DMS153 treated with DMSO at 0.1 percent for 48 hours (cell line): Measurements from ENCODE around the gene CD7.
"Not testable (repeated sequence)": the region's sequence is repeated elsewhere in the genome, so short reads cannot be mapped to it uniquely, and the experiment has no call there.

Experiments
- DNase-seq: peaks from one replicate; lab custom pipeline; 2025; ENCODE audit not compliant: unreplicated experiment; lab: John Stamatoyannopoulos, UW

The CD7 gene

DNA sequence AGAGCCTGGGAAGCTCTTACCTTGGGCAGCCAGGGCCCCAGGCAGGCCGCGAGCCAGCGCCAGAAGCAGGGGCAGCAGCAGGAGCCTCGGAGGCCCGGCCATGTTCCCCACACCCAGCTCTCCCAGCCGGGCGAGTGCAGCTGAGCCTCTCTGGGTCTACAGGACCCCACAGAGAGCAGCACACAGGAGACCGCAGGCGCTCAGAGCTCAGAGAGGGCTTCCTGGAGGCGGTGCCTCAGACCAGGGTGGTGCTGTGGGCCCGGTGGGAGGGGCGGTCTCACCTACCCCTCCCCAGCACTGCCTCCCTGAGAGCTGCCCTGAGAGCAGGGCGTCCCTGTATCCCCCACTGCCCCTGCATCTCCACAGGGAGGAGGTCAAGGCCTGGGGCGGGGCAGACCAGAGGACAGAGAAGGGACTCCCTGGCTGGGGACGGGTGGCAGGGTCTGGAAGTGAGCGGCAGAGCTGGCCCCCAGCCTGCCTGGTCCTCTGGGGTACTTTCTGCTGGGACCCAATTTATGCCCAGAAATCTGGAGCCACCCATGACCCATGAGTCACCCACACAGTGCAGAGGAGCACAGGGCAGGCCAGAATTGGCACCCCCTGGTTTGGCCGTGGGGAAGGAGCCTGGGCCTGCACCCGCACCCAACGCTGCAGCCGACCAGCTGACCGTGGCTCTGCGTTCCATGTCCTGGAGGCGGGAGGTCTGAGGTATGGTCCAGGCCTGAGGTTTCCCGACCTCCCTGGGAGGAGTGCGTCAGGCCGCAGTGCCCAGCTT, at the start of gene CD7:
TSS of gene CD7 (minus strand) at position 215 of the 775 bp plus-strand sequence. CDS start at position 102, 113 bp downstream.
- DNase-seq = no peak

DNA sequence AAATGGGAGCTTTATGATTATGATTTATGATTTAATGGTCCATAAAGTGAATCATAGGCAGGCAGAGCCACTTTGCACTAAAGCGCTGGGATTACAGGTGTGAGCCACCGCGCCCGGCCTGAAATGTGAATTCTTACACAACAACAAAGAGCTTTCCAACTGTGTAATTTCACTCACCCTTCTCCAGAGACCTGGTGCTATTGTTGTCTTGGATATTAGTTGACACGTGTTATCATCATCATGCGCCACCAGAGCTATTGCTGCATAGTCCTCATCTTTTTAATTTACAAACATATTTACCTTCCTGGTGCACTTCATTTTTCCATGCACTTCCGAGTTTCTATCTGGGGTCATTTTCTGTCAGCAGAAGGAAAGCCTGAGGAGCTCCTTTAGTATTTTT, 49.3 kb upstream of the CD7 start:
- DNase-seq = no peak

DNA sequence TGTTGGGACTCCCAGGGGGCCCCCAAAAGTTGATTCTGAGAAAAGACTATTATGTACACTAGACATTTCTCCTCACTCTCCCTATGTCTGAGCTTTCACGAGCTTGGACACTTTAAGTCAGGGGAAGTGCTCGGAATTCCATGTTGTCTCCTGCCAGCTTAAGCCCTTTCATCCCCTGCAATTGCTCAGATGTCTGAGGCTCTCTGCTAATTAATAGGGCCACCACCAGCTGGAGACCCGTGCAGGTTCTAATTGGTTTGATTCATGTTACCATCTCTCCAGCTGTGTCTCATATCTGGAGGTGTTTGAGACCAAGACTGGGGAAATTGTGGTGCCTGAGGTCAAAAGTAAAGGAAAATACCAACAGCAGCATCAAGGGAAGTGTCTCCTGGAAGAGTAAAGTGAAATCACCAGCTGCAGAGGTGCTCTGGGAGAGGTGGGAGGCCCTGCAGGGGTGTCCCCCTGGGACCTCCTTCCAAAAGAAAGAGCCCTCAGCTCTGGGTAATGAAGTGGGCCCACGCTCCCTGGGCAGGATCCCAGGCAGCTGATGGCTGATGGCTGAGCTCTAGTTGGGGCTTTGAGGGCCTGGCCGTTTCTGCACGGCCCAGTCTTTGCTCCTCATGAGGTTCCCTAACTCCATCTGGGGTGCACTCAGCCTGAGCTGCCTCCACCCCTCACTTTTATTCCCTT, 48.3 kb upstream of the CD7 start:
- no peak for DNase-seq

DNA sequence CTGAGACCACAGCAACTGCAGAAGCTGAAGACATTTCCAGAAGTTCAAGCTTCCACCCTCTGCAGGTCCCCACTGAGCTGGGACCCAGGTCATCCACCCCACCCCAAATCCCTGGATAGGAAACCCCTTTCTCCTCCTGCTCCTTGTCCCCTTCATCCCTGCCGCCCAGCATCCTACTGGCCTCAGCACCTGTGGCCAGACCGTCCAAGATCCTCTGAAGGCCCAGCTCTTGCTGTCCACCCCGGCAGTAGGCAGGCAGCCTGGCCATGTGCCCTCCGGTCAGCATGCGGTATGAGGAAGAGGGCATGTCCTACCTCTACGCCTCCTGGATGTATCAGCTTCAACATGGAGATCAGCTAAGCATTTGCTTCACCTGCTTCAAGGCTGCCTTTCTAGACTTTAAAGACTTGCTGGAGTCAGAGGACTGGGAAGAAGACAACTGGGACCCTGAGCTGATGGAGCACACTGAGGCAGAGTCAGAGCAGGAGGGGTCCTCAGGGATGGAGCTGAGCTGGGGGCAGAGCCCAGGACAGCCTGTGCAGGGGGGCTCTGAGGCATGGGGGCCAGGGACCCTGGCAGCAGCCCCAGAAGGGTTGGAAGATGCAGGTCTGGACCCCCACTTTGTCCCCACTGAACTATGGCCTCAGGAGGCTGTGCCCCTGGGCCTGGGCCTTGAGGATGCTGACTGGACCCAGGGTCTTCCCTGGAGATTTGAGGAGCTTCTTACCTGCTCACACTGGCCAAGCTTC, 44.7 kb upstream of the CD7 start:
- DNase-seq = no peak

DNA sequence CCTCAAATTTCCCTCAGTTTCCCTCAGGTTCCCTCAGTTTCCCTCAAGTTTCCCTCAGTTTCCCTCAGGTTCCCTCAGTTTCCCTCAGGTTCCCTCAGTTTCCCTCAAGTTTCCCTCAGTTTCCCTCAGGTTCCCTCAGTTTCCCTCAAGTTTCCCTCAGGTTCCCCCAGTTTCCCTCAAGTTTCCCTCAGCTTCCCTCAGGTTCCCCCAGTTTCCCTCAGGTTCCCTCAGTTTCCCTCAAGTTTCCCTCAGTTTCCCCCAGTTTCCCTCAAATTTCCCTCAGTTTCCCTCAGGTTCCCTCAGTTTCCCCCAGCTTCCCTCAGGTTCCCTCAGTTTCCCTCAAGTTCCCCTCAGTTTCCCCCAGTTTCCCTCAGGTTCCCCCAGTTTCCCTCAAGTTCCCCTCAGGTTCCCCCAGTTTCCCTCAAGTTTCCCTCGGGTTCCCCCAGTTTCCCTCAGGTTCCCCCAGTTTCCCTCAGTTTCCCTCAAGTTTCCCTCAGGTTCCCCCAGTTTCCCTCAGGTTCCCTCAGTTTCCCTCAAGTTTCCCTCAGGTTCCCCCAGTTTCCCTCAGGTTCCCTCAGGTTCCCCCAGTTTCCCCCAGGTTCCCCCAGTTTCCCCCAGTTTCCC, 42.2 kb upstream of the CD7 start:
- DNase-seq = not testable (repeated sequence)

- DNase-seq = peak; percentile 53
Observed at GRCh38 chr17:82358465-82359350, 41.3 kb upstream of the CD7 start, which contains the start of gene TEX19. TEX19 (plus strand) TSS chr17:82359247; CDS start chr17:82362151, 2,904 bp downstream.

DNA sequence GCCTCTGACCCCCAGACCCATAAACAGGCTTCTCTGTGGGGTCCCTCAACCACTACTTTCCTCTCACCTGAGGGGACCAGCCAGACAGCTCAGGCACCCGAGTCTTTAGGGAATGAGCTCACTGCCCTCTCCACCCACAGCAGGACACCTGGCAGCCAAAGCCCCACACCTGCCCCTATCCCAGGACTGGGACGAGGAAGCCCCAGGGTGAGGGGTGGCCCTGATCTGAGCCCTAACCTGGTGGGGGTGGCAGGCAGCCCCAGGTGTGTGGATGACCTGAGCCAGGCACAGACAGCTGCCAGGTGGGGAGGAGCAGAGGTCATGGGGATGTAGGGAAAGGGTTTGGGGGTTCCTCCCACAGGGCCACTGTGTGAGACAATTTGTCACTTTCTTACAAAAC, 40.0 kb upstream of the CD7 start:
- DNase-seq = no peak

DNA sequence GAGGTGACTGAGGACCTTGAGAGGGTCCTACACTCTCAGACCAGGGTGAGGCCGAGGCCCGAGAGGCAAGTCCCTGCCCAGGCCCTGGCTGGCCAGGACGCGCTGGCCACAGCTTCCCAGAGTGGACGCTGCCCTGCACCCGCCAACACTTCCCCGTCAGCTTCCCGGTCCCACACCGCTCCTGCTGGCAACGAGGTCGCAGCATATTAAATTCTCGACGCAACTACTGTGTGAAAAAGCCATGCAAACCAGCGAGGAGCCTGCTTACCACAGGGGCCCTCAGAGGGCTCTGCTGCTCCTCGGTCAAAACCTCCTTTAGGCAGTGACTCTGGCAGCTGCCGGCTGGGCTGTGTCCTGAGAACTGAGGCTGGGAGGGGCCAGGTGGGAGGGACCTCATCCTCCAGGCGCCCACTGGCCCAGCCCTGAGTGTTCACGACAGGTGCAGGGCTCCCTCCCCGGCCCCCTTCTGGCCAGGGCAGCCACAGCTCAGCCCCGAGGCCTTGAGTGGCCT, 39.5 kb upstream of the CD7 start:
- DNase-seq = peak; percentile 27

DNA sequence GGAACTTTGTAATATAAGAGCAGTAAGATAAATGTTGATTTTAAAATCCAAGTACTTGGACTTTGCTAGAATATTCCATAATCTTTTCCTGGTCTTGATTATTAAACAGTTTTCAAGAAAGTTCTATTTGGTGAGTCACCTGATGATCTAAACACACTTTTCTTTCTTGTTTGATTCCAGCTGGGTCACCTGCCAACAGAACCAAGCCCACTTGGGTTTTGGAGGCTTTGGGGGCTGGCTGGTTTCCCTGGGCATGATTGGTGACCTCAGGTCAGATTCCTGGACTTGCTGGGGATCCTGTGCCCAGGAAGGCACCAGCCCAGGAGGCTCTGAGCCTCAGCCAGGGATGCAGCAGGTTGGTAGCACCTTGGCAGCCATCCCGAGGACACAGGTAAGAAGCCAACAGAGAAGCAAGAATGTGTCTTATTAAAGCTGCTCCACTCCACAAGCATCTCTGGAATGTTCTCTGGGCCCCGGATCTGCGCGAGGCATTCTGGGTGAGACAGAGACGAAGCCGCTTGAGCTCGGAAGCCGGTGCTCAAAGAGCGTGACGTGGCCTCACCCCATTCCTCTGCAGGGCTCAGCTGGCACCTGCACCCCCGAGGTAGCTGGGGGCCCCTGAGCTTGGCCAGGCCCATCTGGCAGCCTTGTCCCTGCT, 38.5 kb upstream of the CD7 start:
- DNase-seq = no peak

GRCh38 chr17:82354804-82355308, 37.4 kb upstream of the CD7 start:
- no peak for DNase-seq

GRCh38 chr17:82353484-82353883, 36.1 kb upstream of the CD7 start:
- DNase-seq = no peak

GRCh38 chr17:82351713-82352488, 34.5 kb upstream of the CD7 start:
- peak; percentile 57 for DNase-seq

- DNase-seq = no peak
Observed at GRCh38 chr17:82351254-82351712, 33.9 kb upstream of the CD7 start.

DNA sequence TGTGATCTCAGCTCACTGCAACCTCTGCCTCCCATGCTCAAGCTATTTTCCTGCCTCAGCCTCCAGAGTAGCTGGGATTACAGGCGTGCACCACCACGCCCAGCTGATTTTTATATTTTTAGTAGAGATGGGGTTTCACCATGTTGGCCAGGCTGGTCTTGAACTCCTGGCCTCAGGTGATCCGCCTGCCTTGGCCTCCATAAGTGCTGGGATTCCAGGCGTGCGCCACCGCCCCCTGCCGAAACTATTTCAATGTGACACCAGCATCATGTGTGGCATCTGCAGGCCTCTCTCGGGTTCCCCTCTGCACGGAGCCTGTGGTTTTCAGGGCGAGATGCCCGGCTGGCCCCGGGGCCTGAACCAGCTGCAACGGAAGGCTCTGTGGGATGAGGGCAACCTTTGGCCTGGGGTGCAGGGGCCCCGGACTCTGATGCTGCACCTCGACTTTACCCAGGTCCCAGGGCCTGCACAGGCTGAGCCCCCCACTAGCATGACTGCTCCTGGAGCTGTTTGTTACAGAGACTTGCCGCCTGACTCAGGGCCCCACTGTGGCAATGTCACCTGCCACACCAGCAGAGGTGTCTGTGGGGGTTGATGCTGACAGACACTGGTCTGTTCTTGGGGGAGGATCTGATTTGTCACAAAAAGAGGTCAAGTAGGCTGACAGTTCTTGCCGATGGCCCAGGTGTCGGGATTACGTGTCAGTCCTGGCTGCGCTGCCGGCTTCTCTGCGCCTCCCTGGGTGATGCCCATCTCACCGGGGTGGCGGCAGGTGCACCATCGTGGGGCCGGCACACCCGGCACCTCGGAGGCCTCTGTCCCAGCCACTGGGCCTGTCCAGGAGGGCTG, 33.0 kb upstream of the CD7 start:
- no peak for DNase-seq

DNA sequence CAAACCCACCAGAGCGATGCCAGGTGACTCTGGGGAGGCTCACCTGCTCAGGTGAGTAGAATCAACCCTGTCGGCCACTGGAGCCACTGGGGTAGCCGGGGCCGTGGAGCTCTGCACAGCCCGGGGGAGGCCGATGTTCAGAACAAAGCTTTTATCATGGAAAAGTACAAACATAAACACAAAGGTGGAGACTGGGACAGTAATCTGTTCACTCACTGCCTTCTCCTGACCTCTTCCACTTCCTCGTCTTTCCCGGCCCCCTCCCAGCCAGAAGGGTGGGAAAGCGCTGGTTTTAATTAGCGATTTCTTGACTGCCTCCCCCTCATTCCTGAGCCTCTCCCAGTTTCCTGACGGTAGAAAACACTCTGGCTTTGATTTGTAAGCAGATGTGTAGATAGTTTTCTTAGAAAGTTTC, 31.9 kb upstream of the CD7 start:
- DNase-seq = no peak

GRCh38 chr17:82348866-82349265, 31.5 kb upstream of the CD7 start:
- no peak for DNase-seq

DNA sequence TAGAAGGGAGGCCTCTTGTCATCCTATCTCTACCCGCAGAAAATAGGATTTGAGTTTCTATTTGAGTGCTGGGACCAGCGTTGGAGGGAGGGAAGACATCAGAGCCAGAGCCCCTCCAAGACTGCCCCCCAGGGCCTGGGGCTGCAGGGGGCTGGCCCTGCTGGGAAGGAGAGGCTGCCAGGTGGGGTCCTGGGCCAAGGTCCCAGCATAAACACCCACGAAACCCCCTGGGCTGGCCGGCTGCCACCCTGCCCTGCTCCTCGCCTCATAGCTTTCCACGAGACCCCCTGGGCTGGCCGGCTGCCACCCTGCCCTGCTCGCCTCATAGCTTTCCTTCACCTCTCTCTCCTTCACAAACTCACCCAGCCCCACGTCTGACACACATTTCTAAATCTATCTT, 31.0 kb upstream of the CD7 start:
- DNase-seq = no peak

DNA sequence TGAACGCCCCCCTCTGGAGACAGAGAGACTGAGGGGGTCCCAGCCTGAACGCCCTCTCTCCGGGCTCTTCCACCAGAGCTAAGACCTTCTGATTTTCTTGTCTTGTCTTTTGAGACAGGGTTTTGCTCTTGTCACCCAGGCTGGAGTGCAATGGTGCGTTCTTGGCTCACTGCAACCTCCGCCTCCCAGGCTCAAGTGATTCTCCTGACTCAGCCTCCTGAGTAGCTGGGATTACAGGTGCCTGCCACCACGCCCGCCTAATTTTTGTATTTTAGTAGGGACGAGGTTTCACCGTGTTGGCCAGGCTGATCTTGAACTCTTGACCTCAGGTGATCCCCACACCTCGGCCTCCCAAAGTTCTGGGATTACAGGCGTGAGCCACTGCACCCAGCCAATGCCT, 30.6 kb upstream of the CD7 start:
- not testable (repeated sequence) for DNase-seq
